IMR-90 (cell line): ENCODE measurements around the gene HDC. TPM values are rescaled to one million over a fixed set of nuclear protein-coding genes. Genes with fewer than 3 reads are reported as not detected.

Experiments used
- ATAC-seq: fragments of 200-7000 bp; cut with Tn5 transposase; 2 replicates; pipeline ENCODE4 v1.9.1; 2020; ENCODE audit warnings: low read depth, mild to moderate bottlenecking, moderate library complexity
- BruUV-seq: library from RNA; stranded (reverse); fragments of 400-500 nt; replicated peaks from 2 replicates; lab custom pipeline; 2021; lab: Mats Ljungman, UMichigan
- CTCF ChIA-PET: fragments of 300-600 bp; formaldehyde crosslinking; extraction: SDS; loops from one replicate; lab custom pipeline; 2021; ENCODE audit warnings: antibody characterized with exemption; lab: Yijun Ruan, JAX
- POLR2A ChIA-PET: fragments of 300-600 bp; sonication (Branson Sonifier 250); formaldehyde crosslinking; loops from one replicate; lab custom pipeline; 2022; ENCODE audit warnings: antibody characterized with exemption; ENCODE audit not compliant: unreplicated experiment; lab: Charles Lee
- DNase-seq: peaks from one replicate; pipeline ENCODE4 v3.0.0; 2013
- H2AFZ ChIP-seq: replicated peaks from 2 replicates; pipeline ENCODE3; 2013; ENCODE audit warnings: low read length, mild to moderate bottlenecking; ENCODE audit not compliant: poor library complexity
- H2AK5ac ChIP-seq: 2 replicates; pipeline ENCODE4 v1.6.1; 2013; ENCODE audit warnings: low read depth, low read length, inconsistent platforms
- H2AK9ac ChIP-seq: replicated peaks from 2 replicates; pipeline ENCODE3; 2013; ENCODE audit warnings: mild to moderate bottlenecking, low read depth, low read length, moderate library complexity; ENCODE audit not compliant: poor library complexity
- H2BK120ac ChIP-seq: 2 replicates; pipeline ENCODE4 v1.6.1; 2013; ENCODE audit warnings: low read depth, low read length, inconsistent platforms
- H2BK15ac ChIP-seq: 3 replicates; pipeline ENCODE4 v1.6.1; 2013; ENCODE audit warnings: low read depth, low read length, inconsistent platforms
- H2BK20ac ChIP-seq: 2 replicates; pipeline ENCODE4 v1.6.1; 2013; ENCODE audit warnings: low read depth, mild to moderate bottlenecking, inconsistent platforms, low read length, moderate library complexity
- H2BK5ac ChIP-seq: 2 replicates; pipeline ENCODE4 v1.6.1; 2013; ENCODE audit warnings: mild to moderate bottlenecking, low read depth, low read length, inconsistent platforms; ENCODE audit not compliant: poor library complexity, severe bottlenecking
- H3K14ac ChIP-seq: replicated peaks from 2 replicates; pipeline ENCODE4 v1.6.1; 2013; ENCODE audit warnings: low read depth, low read length, inconsistent platforms
- H3K18ac ChIP-seq: 2 replicates; pipeline ENCODE4 v1.6.1; 2013; ENCODE audit warnings: low read depth, low read length, control low read depth
- H3K23ac ChIP-seq: 2 replicates; pipeline ENCODE4 v1.6.1; 2013; ENCODE audit warnings: low read depth, low read length, inconsistent platforms
- H3K27ac ChIP-seq: 2 replicates; pipeline ENCODE4 v1.5.1; 2013; ENCODE audit warnings: mild to moderate bottlenecking, control low read depth, low read length; ENCODE audit not compliant: insufficient read depth
- H3K27me3 ChIP-seq: 2 replicates; pipeline ENCODE4 v1.6.1; 2013; ENCODE audit warnings: low read length; ENCODE audit not compliant: control insufficient read depth, insufficient read depth
- H3K36me3 ChIP-seq: 2 replicates; pipeline ENCODE4 v1.6.1; 2013; ENCODE audit warnings: low read length, mixed read lengths; ENCODE audit not compliant: control insufficient read depth, insufficient read depth
- H3K4ac ChIP-seq: 2 replicates; pipeline ENCODE4 v1.6.1; 2013; ENCODE audit warnings: low read depth, low read length, inconsistent platforms
- H3K4me1 ChIP-seq: 2 replicates; pipeline ENCODE4 v1.6.1; 2013; ENCODE audit warnings: low read length, mixed read lengths; ENCODE audit not compliant: control insufficient read depth, insufficient read depth
- H3K4me2 ChIP-seq: 2 replicates; pipeline ENCODE4 v1.6.1; 2013; ENCODE audit warnings: low read depth, mild to moderate bottlenecking, control low read depth, low read length, moderate library complexity
- H3K4me3 ChIP-seq: 2 replicates; pipeline ENCODE4 v1.5.1; 2013; ENCODE audit warnings: low read depth, mild to moderate bottlenecking, control low read depth, low read length, moderate library complexity; ENCODE audit not compliant: insufficient read depth
- H3K56ac ChIP-seq: 2 replicates; pipeline ENCODE4 v1.6.1; 2013; ENCODE audit warnings: low read length, inconsistent platforms; ENCODE audit not compliant: insufficient read depth; ENCODE audit errors: extremely low read depth
- H3K79me1 ChIP-seq, 2 experiments: 2 replicates each; pipeline ENCODE4 v1.6.1; 2013; ENCODE audit warnings: low read length in 2 of 2, inconsistent platforms in 1 of 2, low read depth in 1 of 2
- H3K9ac ChIP-seq: 2 replicates; pipeline ENCODE4 v1.6.1; 2013; ENCODE audit warnings: low read depth, low read length, control low read depth
- H3K9me1 ChIP-seq: 2 replicates; pipeline ENCODE4 v1.6.1; 2013; ENCODE audit warnings: low read length, inconsistent platforms; ENCODE audit not compliant: insufficient read depth
- H3K9me3 ChIP-seq: 2 replicates; pipeline ENCODE4 v1.6.1; 2013; ENCODE audit warnings: low read length; ENCODE audit not compliant: control insufficient read depth, insufficient read depth
- H4K20me1 ChIP-seq: 2 replicates; pipeline ENCODE4 v1.6.1; 2013; ENCODE audit warnings: low read length, inconsistent platforms; ENCODE audit not compliant: insufficient read depth
- H4K5ac ChIP-seq: 2 replicates; pipeline ENCODE4 v1.6.1; 2013; ENCODE audit warnings: mild to moderate bottlenecking, low read depth, low read length, control low read depth
- H4K8ac ChIP-seq, 2 experiments: 2 replicates each; pipeline ENCODE4 v1.6.1; 2013; ENCODE audit warnings: low read depth in 2 of 2, low read length in 2 of 2, control low read depth in 1 of 2, inconsistent platforms in 1 of 2
- H4K91ac ChIP-seq: 2 replicates; pipeline ENCODE4 v1.6.1; 2013; ENCODE audit warnings: low read depth, low read length, inconsistent platforms; ENCODE audit not compliant: insufficient read depth
- BHLHE40 ChIP-seq: fragments of 150-350 bp; IDR thresholded peaks from 2 replicates; pipeline ENCODE4 v1.6.1; 2016; ENCODE audit warnings: mild to moderate bottlenecking, low read depth, low read length
- CEBPB ChIP-seq: IDR thresholded peaks from 2 replicates; pipeline ENCODE4 v1.6.1; 2012; ENCODE audit warnings: low read depth, low read length, improper control_type of control experiment
- CHD1 ChIP-seq: IDR thresholded peaks from 2 replicates; pipeline ENCODE4 v1.6.1; 2012; ENCODE audit warnings: low read depth, low read length, improper control_type of control experiment
- FOS ChIP-seq: fragments of 150-350 bp; IDR thresholded peaks from 2 replicates; pipeline ENCODE4 v1.6.1; 2016; ENCODE audit warnings: low read depth, low read length
- MAFK ChIP-seq: IDR thresholded peaks from 2 replicates; pipeline ENCODE4 v1.6.1; 2012; ENCODE audit warnings: low read depth, low read length, improper control_type of control experiment
- MXI1 ChIP-seq: IDR thresholded peaks from 2 replicates; pipeline ENCODE4 v1.6.1; 2012; ENCODE audit warnings: low read depth, mild to moderate bottlenecking, low read length, moderate library complexity, borderline replicate concordance
- NFE2L2 ChIP-seq: fragments of 150-350 bp; IDR thresholded peaks from 2 replicates; pipeline ENCODE4 v1.6.1; 2016; ENCODE audit warnings: low read depth, mild to moderate bottlenecking, low read length
- POLR2A ChIP-seq: IDR thresholded peaks from 2 replicates; pipeline ENCODE4 v1.6.1; 2012; ENCODE audit warnings: mild to moderate bottlenecking, low read depth, low read length
- RFX5 ChIP-seq: IDR thresholded peaks from 2 replicates; pipeline ENCODE4 v1.8.0; 2012; ENCODE audit warnings: low read depth, mild to moderate bottlenecking, low read length, moderate library complexity
- SMC3 ChIP-seq: fragments of 150-350 bp; IDR thresholded peaks from 2 replicates; pipeline ENCODE4 v1.6.1; 2016; ENCODE audit warnings: low read depth, mild to moderate bottlenecking, antibody characterized with exemption, low read length, moderate library complexity
- USF2 ChIP-seq: fragments of 150-350 bp; IDR thresholded peaks from 2 replicates; pipeline ENCODE4 v1.6.1; 2017; ENCODE audit warnings: mild to moderate bottlenecking, antibody characterized with exemption, low read length, low read depth
- WGBS, 2 experiments: methylation state at CpG; one replicate each; pipeline versions ENCODE4 v1.1.5 to v1.1.7; 2013; ENCODE audit warnings: missing lambda C conversion rate in 2 of 2; ENCODE audit not compliant: insufficient read length in 1 of 2; ENCODE audit errors: extremely low coverage in 2 of 2; 5-methylcytosine and 5-hydroxymethylcytosine counted together
- dilution Hi-C: fragments of 300-500 bp; cut with HindIII; formaldehyde crosslinking; loops from one replicate; pipeline ENCODE4 v1.14.3; 2018; ENCODE audit warnings: low sequenced_read_pairs; ENCODE audit not compliant: unreplicated experiment
- in situ Hi-C: fragments of 300-500 bp; cut with MboI; formaldehyde crosslinking; loops from 3 replicates; pipeline ENCODE4 v1.14.3; 2019; ENCODE audit warnings: low sequenced_read_pairs, inconsistent platforms, mixed read lengths
- intact Hi-C: fragments of 100-400 bp; cut with micrococcal nuclease; formaldehyde crosslinking; loops from 2 replicates; pipeline ENCODE4 v1.10.0; 2022
- polyA plus RNA-seq, 3 experiments: library from polyadenylated mRNA; depleted of rRNA; stranded (reverse); fragments of >200 nt; gene quantifications; 2 replicates each; pipeline ENCODE4 v1.2.3, GENCODE V29; 2012; ENCODE audit warnings: low replicate concordance in 1 of 3
- total RNA-seq: library from RNA; depleted of rRNA; stranded (reverse); fragments of >200 nt; gene quantifications from 2 replicates; pipeline ENCODE4 v1.2.3, GENCODE V29; 2012
- TF ChIP-seq, protein P1 (sequence below): fragments of 150-350 bp; IDR thresholded peaks from 2 replicates; pipeline ENCODE4 v1.6.1; 2016; ENCODE audit warnings: low read depth, mild to moderate bottlenecking, low read length, moderate library complexity, borderline replicate concordance

Gene HDC
- total and polyA plus RNA-seq, 2 of the 4 experiments (the other 2 are of a cell fraction), result not detected

DNA sequence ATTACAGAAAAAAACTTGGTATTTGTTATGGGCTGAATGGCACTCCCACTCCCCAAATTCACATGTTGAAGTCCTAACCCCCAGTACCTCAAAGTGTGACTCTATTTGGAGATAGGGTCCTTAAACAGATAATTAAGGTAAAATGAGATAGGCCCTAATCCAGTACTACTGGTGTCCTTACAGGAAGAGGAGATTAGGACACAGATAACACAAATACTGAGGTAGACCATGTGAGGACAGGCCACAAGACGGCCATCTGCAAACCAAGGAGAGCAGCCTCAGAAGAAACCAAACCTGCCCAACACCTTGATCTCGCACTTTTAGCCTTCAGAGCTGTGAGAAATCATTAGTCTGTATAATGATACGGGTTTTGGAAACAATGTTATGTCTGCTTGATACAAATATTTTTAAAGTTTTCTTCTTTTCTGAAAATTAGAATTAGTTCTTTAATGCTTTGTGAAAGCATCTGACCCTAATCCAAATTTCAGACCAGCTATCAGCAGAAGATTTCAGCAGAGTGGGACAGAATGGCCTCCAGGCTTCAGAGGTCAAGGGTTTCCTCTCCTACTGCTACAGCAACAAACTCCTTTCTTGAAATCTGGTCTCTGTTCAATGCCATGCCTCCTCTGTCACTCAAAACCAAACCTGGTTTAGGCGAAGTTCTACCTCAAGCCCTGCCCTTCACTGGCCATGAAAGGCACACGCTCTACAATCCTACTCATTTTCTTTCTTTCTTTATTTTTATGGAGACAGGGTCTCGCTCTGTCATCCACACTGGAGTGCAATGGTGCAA, 22.0 kb upstream of the HDC start:
- Histone ChIP-seq H3K27ac (no peak overlapping the region), H2BK20ac (no peak overlapping the region), H2BK120ac (no peak overlapping the region), H2BK15ac (no peak overlapping the region), H4K91ac (no peak overlapping the region), H3K56ac (no peak overlapping the region), H3K79me1 (peaks cover 0 to 3% of the 10 kb centered on the region in 2 experiments; a peak in 1 of 4 replicates), H3K4me2 (no peak overlapping the region), H3K9ac (no peak overlapping the region), H2BK5ac (no peak overlapping the region), H2AK9ac (no peak overlapping the region), H4K5ac (no peak overlapping the region), H2AFZ (no peak overlapping the region), H3K4me3 (no peak overlapping the region), H3K23ac (no peak overlapping the region), H3K27me3 (no peaks in the 10 kb centered on the region), H4K8ac (no peak overlapping the region), H3K9me1 (no peaks in the 10 kb centered on the region; the same call in 1 of the 2 replicates), H4K20me1 (no peaks in the 10 kb centered on the region), H3K4ac (no peak overlapping the region), H3K36me3 (peaks cover 7% of the 10 kb centered on the region), H2AK5ac (no peak overlapping the region), H3K14ac (no peak overlapping the region), H3K18ac (no peak overlapping the region), H3K9me3 (no peaks in the 10 kb centered on the region), H3K4me1 (no peaks in the 10 kb centered on the region)
- dilution Hi-C loops (no loop called here), intact Hi-C loops (no loop called here), in situ Hi-C loops (no loop called here)
- WGBS, 2 experiments, result 100% methylated on average over 1 of the region's 6 CpGs; no CpG with 5 or more reads in 1 of the 2 experiments
- CTCF ChIA-PET, result interaction anchor here (0.9 kb wide), 1 partner anchor 31 kb away, joined by 3 read pairs; no protein-coding TSS in a partner anchor
- no TSS peak for BruUV-seq
- DNase-seq, result no peak
- no peak for ATAC-seq
- TF ChIP-seq MXI1, result no peak
- no peak for TF ChIP-seq USF2
- TF ChIP-seq MAFK, result no peak
- TF ChIP-seq CEBPB, result no peak
- TF ChIP-seq CHD1, result no peak
- TF ChIP-seq BHLHE40, result no peak
- TF ChIP-seq FOS, result no peak
- TF ChIP-seq, protein P1, sequence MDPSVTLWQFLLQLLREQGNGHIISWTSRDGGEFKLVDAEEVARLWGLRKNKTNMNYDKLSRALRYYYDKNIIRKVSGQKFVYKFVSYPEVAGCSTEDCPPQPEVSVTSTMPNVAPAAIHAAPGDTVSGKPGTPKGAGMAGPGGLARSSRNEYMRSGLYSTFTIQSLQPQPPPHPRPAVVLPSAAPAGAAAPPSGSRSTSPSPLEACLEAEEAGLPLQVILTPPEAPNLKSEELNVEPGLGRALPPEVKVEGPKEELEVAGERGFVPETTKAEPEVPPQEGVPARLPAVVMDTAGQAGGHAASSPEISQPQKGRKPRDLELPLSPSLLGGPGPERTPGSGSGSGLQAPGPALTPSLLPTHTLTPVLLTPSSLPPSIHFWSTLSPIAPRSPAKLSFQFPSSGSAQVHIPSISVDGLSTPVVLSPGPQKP, result no peak
- TF ChIP-seq RFX5, result no peak
- no peak for TF ChIP-seq NFE2L2
- no peak for TF ChIP-seq POLR2A
- TF ChIP-seq SMC3, result no peak
- POLR2A ChIA-PET, result no interaction called here
